H9 (cell line): ENCODE results near the gene ABCG8. TPM values are rescaled to one million over a fixed set of nuclear protein-coding genes. Genes with fewer than 3 reads are reported as not detected.

Experiments
- DNase-seq: peaks from one replicate; pipeline ENCODE4 v3.0.0-alpha.2; 2017
- H2AFZ ChIP-seq: one replicate; pipeline ENCODE4 v1.6.1; 2013; ENCODE audit warnings: mild to moderate bottlenecking, low read length, control low read depth, moderate library complexity
- H2AK5ac ChIP-seq: 2 replicates; pipeline ENCODE4 v1.6.1; 2013; ENCODE audit warnings: low read length, control low read depth, mixed read lengths; ENCODE audit not compliant: insufficient read length
- H2BK120ac ChIP-seq: one replicate; pipeline ENCODE4 v1.6.1; 2013; ENCODE audit warnings: low read depth, mild to moderate bottlenecking, low read length, control low read depth, inconsistent platforms; ENCODE audit not compliant: poor library complexity, severe bottlenecking
- H2BK12ac ChIP-seq: 2 replicates; pipeline ENCODE4 v1.6.1; 2013; ENCODE audit warnings: low read length, control low read depth, mixed read lengths, low read depth; ENCODE audit not compliant: insufficient read length
- H2BK15ac ChIP-seq: 2 replicates; pipeline ENCODE4 v1.6.1; 2013; ENCODE audit warnings: low read depth, low read length, control low read depth
- H2BK20ac ChIP-seq: one replicate; pipeline ENCODE4 v1.6.1; 2013; ENCODE audit warnings: low read depth, mild to moderate bottlenecking, low read length, control low read depth, inconsistent platforms; ENCODE audit not compliant: poor library complexity, severe bottlenecking
- H2BK5ac ChIP-seq: 2 replicates; pipeline ENCODE4 v1.6.1; 2013; ENCODE audit warnings: low read length, control low read depth, mixed read lengths; ENCODE audit not compliant: insufficient read length
- H3K14ac ChIP-seq: 2 replicates; pipeline ENCODE4 v1.6.1; 2013; ENCODE audit warnings: low read length, control low read depth; ENCODE audit not compliant: insufficient read depth
- H3K18ac ChIP-seq: 2 replicates; pipeline ENCODE4 v1.6.1; 2013; ENCODE audit warnings: low read depth, mild to moderate bottlenecking, mixed read lengths, low read length, control low read depth; ENCODE audit not compliant: insufficient read length
- H3K23ac ChIP-seq: 2 replicates; pipeline ENCODE4 v1.6.1; 2013; ENCODE audit warnings: low read length, control low read depth, mixed read lengths, low read depth; ENCODE audit not compliant: insufficient read length
- H3K23me2 ChIP-seq: 2 replicates; pipeline ENCODE4 v1.6.1; 2013; ENCODE audit warnings: low read depth, mild to moderate bottlenecking, mixed read lengths, low read length, control low read depth; ENCODE audit not compliant: insufficient read length, poor library complexity, severe bottlenecking
- H3K27ac ChIP-seq: 2 replicates; pipeline ENCODE4 v1.5.1; 2013; ENCODE audit warnings: low read length, control low read depth, mixed read lengths, low read depth; ENCODE audit not compliant: insufficient read length
- H3K27me3 ChIP-seq: 2 replicates; pipeline ENCODE4 v1.6.1; 2013; ENCODE audit warnings: low read length, control low read depth, inconsistent platforms; ENCODE audit not compliant: insufficient read depth
- H3K4ac ChIP-seq: 2 replicates; pipeline ENCODE4 v1.6.1; 2013; ENCODE audit warnings: low read depth, mild to moderate bottlenecking, control low read depth, inconsistent platforms, low read length, moderate library complexity
- H3K4me1 ChIP-seq: 2 replicates; pipeline ENCODE4 v1.6.1; 2013; ENCODE audit warnings: low read length, control low read depth, inconsistent platforms; ENCODE audit not compliant: insufficient read depth
- H3K4me2 ChIP-seq: 2 replicates; pipeline ENCODE4 v1.6.1; 2013; ENCODE audit warnings: low read length, control low read depth, mixed read lengths; ENCODE audit not compliant: insufficient read length, insufficient read depth
- H3K56ac ChIP-seq: 2 replicates; pipeline ENCODE4 v1.6.1; 2013; ENCODE audit warnings: low read depth, mild to moderate bottlenecking, mixed read lengths, low read length, control low read depth; ENCODE audit not compliant: insufficient read length
- H3K79me1 ChIP-seq: 2 replicates; pipeline ENCODE4 v1.6.1; 2013; ENCODE audit warnings: low read depth, mild to moderate bottlenecking, moderate library complexity, low read length, control low read depth, inconsistent platforms; ENCODE audit not compliant: insufficient read depth, poor library complexity, severe bottlenecking
- H3K79me2 ChIP-seq: 2 replicates; pipeline ENCODE4 v1.6.1; 2013; ENCODE audit warnings: low read length, control low read depth, inconsistent platforms; ENCODE audit not compliant: insufficient read depth
- H3K9ac ChIP-seq: 2 replicates; pipeline ENCODE4 v1.6.1; 2013; ENCODE audit warnings: low read length, control low read depth, mixed read lengths; ENCODE audit not compliant: insufficient read length; ENCODE audit errors: extremely low read depth
- H3K9me3 ChIP-seq: one replicate; pipeline ENCODE4 v1.6.1; 2013; ENCODE audit warnings: low read depth, low read length, inconsistent platforms; ENCODE audit not compliant: control insufficient read depth
- H3T11ph ChIP-seq: one replicate; pipeline ENCODE4 v1.6.1; 2013; ENCODE audit warnings: mild to moderate bottlenecking, low read length, control low read depth, inconsistent platforms
- H4K20me1 ChIP-seq: one replicate; pipeline ENCODE4 v1.6.1; 2013; ENCODE audit not compliant: control insufficient read depth, insufficient read length, insufficient read depth
- H4K5ac ChIP-seq: 2 replicates; pipeline ENCODE4 v1.6.1; 2013; ENCODE audit warnings: low read depth, mild to moderate bottlenecking, mixed read lengths, low read length, control low read depth; ENCODE audit not compliant: insufficient read length
- H4K8ac ChIP-seq: replicated peaks from 2 replicates; pipeline ENCODE4 v1.6.1; 2013; ENCODE audit warnings: low read length, control low read depth, mixed read lengths, low read depth; ENCODE audit not compliant: insufficient read length
- H4K91ac ChIP-seq: 2 replicates; pipeline ENCODE4 v1.6.1; 2013; ENCODE audit warnings: low read depth, mild to moderate bottlenecking, moderate library complexity, mixed read lengths, low read length, control low read depth; ENCODE audit not compliant: insufficient read length
- H3K27ac Mint-ChIP-seq, 3 experiments: 2 replicates in 2 of 3; 3 replicates in 1 of 3; pipeline ENCODE4 v1.8.0; 2020 to 2021; ENCODE audit warnings: mixed read lengths in 3 of 3, mild to moderate bottlenecking in 1 of 3, moderate library complexity in 1 of 3
- H3K27me3 Mint-ChIP-seq: 2 replicates; pipeline ENCODE4 v1.8.0; 2021; ENCODE audit warnings: low read depth, mild to moderate bottlenecking, moderate library complexity, mixed read lengths
- H3K36me3 Mint-ChIP-seq, 3 experiments: 2 replicates in 2 of 3; 3 replicates in 1 of 3; pipeline ENCODE4 v1.8.0; 2020 to 2021; ENCODE audit warnings: low read depth in 3 of 3, mixed read lengths in 3 of 3; ENCODE audit not compliant: insufficient read depth in 1 of 3
- H3K4me1 Mint-ChIP-seq, 2 experiments: 2 replicates each; pipeline ENCODE4 v1.8.0; 2020; ENCODE audit warnings: mixed read lengths in 2 of 2
- H3K4me3 Mint-ChIP-seq, 2 experiments: 2 replicates in 1 of 2; 3 replicates in 1 of 2; pipeline ENCODE4 v1.8.0; 2020 to 2021; ENCODE audit warnings: mild to moderate bottlenecking in 2 of 2, mixed read lengths in 2 of 2, moderate library complexity in 1 of 2
- H3K9me3 Mint-ChIP-seq, 2 experiments: 2 replicates in 1 of 2; 3 replicates in 1 of 2; pipeline ENCODE4 v1.8.0; 2020; ENCODE audit warnings: mild to moderate bottlenecking in 2 of 2, mixed read lengths in 2 of 2, moderate library complexity in 1 of 2
- CTCF ChIP-seq: fragments of 200-600 bp; sonication (generic); conservative IDR thresholded peaks from 3 replicates; pipeline ENCODE4 v1.8.0; 2021; ENCODE audit warnings: antibody characterized with exemption, mild to moderate bottlenecking
- WGBS: extraction: QIAGEN DNeasy Blood & Tissue Kit; methylation state at CpG from one replicate; pipeline ENCODE4 v1.1.7; 2013; ENCODE audit warnings: missing lambda C conversion rate, low lambda C conversion rate, mixed read lengths; ENCODE audit not compliant: insufficient read length; ENCODE audit errors: extremely low coverage; 5-methylcytosine and 5-hydroxymethylcytosine counted together
- total RNA-seq: library from RNA; stranded (reverse); gene quantifications from 2 replicates; pipeline ENCODE4 v1.2.1, GENCODE V29; 2021

The ABCG8 gene
- total RNA-seq, 1 experiment from 2014 or later: not detected

- no peak overlapping the region for H3K9ac ChIP-seq
- no peak overlapping the region for H3K56ac ChIP-seq
- no peaks in the 10 kb centered on the region for H3K79me2 ChIP-seq
- no peak overlapping the region for H2BK15ac ChIP-seq
- WGBS: no CpG with 5 or more reads among the region's 3 CpGs
- H3K9me3 ChIP-seq: no peaks in the 10 kb centered on the region
- H2BK120ac ChIP-seq: no peak overlapping the region
- no peaks in the 10 kb centered on the region for H3K4me1 ChIP-seq
- H3K18ac ChIP-seq: no peak overlapping the region
- H2BK20ac ChIP-seq: no peak overlapping the region
- no peak overlapping the region for H4K91ac ChIP-seq
- H3K14ac ChIP-seq: no peak overlapping the region
- no peaks in the 10 kb centered on the region for H4K20me1 ChIP-seq
- H4K5ac ChIP-seq: no peak overlapping the region
- H3K23ac ChIP-seq: no peak overlapping the region
- H4K8ac ChIP-seq: no peak overlapping the region
- H2BK5ac ChIP-seq: no peak overlapping the region
- TF ChIP-seq CTCF: no peak
- Mint-ChIP-seq H3K27ac (no peak overlapping the region), H3K36me3 (no peaks in the 10 kb centered on the region), H3K4me1 (peaks cover 7 to 8% of the 10 kb centered on the region in 2 experiments), H3K27me3 (no peaks in the 10 kb centered on the region; the same call in none of the 2 replicates), H3K9me3 (no peaks in the 10 kb centered on the region), H3K4me3 (no peak overlapping the region)
- H3T11ph ChIP-seq: no peak overlapping the region
- no peak overlapping the region for H3K4me2 ChIP-seq
- H3K79me1 ChIP-seq: no peaks in the 10 kb centered on the region
- no peaks in the 10 kb centered on the region for H3K27me3 ChIP-seq
- no peak overlapping the region for H2BK12ac ChIP-seq
- no peak for DNase-seq
- H3K23me2 ChIP-seq: no peaks in the 10 kb centered on the region
- no peak overlapping the region for H3K4ac ChIP-seq
- no peak overlapping the region for H2AK5ac ChIP-seq
- H3K27ac ChIP-seq: no peak overlapping the region
- H2AFZ ChIP-seq: no peak overlapping the region
Observed at GRCh38 chr2:43825841-43826240, 12.9 kb upstream of the ABCG8 start.
